Hematopoietic multipotent progenitor cell (in vitro differentiated cells): ENCODE data around the gene CSK. TPM values are rescaled to one million over a fixed set of nuclear protein-coding genes. Genes with fewer than 3 reads are reported as not detected.

Experiments
- DNase-seq, 3 donors: peaks; one replicate each; pipeline ENCODE4 v3.0.0-alpha.2; 2011 to 2015; ENCODE audit warnings: low read depth in 2 of 3, low spot score in 2 of 3
- total RNA-seq: library from RNA; depleted of rRNA; stranded (reverse); fragments of >200 nt; gene quantifications from one replicate; pipeline ENCODE4 v1.2.3, GENCODE V29; 2012

CSK gene
- 118 TPM for total RNA-seq

DNA sequence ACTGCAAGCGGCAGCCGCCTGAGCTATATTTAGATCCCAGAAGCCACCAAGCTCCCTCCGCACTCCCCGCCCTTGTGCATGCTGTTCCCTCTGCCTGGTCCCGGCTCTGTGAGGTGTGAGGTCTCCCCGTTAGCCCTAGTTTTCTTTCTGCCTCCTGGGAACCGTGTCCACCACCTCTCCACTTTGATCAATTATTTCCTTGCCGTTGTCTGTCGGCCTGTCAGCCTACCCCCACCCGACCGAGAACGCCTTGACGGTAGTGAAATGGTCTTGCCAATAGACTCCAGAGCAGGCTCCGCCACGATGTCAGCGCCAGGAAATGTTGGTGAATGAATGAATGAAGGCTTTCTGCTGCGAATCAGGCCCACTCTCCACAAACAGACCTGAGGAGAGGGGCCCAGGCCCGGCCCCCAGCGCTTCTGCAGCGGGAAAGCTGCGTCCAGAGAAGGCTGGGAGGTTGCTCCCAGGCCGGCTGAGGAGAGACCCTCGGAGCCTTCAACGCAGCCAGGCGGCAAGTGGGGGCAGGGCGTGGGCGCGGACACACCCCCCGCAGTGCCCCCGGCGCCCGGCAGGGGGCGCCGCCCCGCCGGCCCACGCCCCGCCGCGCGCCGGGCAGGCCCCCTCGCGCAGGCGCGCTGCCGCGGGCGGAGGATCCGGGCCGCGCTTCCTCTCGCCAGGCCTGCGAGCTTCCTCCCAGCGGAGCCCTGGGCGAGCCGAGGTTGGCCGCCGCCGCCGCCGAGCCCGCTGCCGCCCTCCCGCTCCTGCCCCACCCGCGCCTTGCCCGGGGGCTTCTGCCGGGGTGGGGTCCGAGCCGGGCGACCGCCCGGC, at the start of gene CSK:
TSS of gene CSK (plus strand) at position 650 of the 828 bp plus-strand sequence. CDS start 16,218 bp downstream, outside the sequence.
- peak in 2 of 3 donors; percentile 79 to 86 for DNase-seq

DNA sequence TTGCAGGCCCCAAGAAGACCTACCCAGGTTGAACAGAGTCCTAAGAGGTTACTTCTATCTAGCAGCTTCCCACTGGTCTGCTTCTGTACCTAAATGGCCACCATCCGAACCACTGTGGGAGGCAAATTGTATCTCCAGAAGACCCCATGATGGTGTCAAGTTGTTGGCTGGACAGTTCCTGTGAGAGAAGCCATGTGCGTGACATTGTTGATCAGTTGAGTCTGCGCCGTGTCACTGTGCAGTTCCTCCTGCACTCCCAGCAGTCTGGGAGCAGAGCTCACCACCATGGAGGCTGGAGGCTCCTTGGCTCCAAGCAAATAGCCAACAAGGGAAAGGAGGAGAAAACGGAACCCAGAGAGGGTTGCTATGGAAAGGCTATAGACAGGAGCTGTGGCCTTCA, 49.0 kb upstream of the CSK start:
- DNase-seq = no peak

DNA sequence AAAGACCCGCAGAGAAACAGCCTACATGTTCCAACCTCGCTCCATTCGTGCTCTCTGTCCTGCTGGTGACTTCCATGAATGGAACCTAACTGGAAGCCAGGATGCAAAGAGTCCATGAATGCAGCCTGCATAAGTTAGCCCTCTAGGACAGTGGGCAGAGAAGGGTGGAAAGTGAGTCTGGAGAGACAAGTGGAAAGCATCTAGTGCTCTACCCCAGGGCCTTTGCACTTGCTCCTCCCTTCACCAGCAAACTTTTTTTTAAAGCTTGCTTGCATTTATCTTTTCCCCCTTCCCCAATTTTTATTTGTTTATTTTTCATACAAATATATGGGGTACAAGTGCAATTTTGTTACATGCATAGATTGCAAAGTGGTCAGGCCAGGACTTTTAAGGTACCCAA, 48.6 kb upstream of the CSK start:
- DNase-seq = no peak

DNA sequence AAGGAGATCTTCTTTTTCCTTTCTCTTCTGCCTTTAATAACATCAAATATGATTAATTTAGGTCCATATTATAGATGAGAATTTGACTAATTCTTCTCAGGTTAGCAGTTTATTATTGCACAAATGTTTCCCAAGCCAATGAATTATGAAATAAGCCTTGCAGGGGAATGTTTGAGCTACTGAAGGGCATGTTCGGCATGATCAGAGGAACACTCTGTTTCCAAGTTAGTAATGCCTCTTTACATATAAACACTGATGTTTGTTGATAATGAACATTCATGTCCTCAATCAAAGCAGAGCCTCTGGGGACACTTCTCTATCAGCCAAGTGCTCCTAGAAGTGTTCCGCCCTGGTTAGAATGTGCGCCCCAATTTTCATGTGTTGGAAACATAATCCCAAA, 46.6 kb upstream of the CSK start:
- DNase-seq = no peak

DNA sequence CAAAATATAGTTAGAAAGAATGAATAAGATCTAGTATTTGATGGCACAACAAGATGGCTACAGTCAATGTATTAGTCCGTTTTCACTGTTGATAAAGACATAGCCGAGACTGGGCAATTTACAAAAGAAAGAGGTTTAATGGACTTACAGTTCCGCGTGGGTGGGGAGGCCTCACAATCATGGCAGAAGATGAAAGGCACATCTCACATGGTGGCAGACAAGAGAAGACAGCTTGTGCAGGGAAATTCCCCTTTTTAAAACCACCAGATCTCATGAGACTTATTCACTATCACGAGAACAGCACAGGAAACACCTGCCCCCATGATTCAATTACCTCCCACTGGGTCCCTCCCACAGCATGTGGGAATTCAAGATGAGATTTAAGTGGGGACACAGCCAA, 43.6 kb upstream of the CSK start:
- peak in 1 of 3 donors; percentile 27 for DNase-seq

DNA sequence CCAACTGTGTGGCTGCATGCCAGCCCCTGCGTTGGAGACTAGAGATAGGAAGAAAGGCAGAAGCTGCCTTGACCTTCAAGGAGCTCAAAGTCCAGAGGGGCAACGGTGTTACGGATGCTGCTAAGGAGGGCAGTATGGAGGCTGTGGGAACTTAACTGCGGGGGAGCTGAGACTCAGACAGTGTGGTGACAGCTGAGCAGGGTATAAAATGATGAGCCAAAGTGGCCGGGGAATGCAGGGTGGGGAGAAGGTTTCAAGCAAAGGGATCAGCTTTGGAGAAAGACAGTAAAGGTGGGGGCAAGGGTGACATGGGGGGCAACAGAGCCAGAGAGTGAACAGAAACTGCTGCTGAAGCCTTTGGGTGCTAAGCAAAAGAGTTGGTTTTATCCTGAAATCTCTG, 39.5 kb upstream of the CSK start:
- DNase-seq = no peak

DNA sequence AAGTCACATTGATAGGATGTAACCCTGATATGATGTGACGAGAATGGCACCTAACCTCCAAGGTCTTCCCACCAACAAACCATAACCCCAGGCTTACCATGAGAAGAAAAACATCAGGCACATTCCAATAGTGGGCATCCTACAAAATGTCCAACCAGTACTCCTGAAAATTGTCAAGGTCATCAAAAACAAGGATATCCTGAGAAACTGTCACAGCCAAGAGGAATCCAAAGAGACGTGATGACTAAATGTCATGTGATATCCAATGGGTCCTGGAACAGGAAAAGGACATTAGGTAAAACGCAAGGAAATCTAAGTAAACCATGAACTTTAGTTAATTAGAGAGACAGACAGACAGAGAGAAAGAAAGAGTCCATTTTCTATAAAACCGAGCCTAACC, 35.5 kb upstream of the CSK start:
- DNase-seq = no peak

DNA sequence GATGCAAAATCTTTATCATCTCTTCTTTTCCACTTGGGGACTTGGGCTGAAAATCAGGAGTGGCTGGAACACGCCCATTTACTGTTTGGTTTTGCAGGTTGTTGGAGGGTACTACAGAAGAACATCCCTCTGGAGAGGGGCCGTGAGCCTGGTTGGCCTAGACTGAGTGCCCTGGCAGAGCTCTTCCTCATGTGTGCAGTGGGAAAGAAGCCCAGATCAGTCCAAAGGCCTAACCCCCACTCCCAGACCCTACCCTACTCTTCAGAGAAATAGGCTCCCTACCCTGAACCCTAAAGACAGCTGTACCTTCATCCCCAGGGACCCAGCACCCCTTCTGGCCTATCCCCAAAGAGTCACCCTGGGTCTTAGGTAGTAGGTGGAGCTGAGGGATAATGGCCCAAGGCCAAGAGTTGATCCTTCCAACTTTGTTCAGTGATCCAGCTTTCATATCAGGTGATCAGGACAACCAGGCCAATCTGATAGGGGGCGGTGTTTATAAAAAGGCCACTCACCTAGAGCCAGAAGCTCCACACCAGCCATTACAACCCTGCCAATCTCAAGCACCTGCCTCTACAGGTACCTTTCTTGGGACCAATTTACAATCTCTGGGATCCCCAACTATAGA, 33.4 kb upstream of the CSK start, which contains the start of gene CYP1A2:
TSS of gene CYP1A2 (plus strand) at position 524 of the 625 bp plus-strand sequence. CDS start 894 bp downstream, outside the sequence.
- no peak for DNase-seq

DNA sequence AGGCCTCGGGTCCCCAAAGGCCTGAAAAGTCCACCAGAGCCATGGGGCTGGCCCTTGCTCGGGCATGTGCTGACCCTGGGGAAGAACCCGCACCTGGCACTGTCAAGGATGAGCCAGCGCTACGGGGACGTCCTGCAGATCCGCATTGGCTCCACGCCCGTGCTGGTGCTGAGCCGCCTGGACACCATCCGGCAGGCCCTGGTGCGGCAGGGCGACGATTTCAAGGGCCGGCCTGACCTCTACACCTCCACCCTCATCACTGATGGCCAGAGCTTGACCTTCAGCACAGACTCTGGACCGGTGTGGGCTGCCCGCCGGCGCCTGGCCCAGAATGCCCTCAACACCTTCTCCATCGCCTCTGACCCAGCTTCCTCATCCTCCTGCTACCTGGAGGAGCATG, 32.0 kb upstream of the CSK start:
- no peak for DNase-seq

DNA sequence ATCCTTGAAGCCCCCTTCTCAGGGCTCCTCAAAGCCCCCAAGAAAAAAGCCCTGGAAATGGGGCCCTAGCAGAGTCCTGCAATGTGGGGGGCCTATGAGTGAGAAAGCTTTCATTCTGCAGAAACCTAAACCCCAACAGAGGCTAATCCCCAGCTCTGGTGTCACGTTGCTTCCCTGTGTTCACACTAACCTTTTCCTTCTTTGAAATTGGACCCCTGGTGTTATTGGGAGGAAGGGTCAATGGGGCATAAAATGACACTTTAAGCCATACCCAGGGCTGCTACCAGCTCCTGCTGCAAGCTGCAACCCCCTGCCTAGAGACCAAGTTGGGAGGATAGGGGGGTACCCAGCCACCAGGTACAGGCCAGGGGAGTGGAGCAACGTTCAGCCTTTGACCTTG, 31.1 kb upstream of the CSK start:
- no peak for DNase-seq

DNA sequence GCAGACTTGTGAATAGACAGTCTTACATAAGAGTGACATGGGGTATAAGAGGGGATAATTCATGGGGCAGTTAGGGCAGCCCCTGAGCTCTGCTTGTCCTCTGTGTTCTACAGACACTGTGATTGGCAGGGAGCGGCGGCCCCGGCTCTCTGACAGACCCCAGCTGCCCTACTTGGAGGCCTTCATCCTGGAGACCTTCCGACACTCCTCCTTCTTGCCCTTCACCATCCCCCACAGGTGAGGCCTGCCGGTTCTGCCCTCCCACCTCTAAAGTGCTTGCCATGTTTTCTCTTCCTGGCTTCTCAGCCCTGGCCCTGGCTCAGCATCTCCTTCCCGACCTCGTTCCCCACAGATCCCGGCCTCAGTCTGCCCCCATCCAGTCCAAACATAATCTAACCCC, 29.9 kb upstream of the CSK start:
- DNase-seq = no peak

DNA sequence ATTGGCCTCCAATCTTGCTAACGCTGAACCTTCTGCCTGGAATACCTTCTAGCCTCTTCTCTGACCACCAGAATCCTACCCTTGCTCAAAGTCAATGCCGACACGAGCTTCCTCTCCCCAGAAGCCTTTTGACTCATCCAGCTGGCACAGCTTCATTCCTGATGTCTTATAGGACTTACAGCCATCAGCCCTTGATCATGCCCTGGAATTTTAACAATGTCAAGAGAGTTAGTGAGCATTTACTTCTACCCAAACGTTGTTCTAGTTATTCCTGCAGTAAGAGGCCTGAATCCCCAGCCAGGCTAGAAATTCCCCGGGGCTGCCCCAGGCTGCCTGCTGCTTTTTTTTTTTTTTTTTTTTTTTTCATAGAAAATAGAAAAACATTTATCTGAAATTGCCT, 29.3 kb upstream of the CSK start:
- no peak for DNase-seq

DNA sequence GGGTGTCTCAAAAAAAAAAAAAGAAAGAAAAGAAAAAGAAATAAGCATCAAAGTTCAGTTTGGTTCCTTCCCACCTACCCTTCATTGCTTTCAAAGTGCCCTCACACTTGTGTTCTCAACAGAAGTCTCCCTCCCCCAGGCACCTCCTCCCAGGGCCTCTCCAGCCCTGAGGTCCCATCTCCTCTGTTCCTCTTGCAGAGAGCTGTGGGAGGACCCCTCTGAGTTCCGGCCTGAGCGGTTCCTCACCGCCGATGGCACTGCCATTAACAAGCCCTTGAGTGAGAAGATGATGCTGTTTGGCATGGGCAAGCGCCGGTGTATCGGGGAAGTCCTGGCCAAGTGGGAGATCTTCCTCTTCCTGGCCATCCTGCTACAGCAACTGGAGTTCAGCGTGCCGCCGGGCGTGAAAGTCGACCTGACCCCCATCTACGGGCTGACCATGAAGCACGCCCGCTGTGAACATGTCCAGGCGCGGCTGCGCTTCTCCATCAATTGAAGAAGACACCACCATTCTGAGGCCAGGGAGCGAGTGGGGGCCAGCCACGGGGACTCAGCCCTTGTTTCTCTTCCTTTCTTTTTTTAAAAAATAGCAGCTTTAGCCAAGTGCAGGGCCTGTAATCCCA, 27.2 kb upstream of the CSK start:
- DNase-seq = no peak

DNA sequence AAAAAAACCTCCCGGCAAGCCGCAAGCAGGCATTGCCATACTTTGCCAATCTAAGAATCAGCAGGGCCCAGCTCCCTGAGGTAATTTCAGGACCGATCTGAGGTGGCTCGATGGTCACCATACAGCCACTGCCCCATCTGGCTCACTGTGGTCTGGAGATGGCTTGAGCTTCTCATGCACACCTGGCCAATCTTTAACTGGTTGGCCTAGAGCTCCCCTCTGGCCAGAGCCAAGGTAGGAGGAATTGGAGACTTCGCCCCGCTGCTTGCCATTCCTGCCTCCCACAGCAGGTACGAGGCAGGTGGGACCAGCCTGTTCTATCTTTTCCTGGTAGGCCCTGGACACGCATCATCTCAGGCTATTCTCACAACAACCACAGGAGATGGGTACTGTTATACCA, 23.1 kb upstream of the CSK start:
- no peak for DNase-seq

DNA sequence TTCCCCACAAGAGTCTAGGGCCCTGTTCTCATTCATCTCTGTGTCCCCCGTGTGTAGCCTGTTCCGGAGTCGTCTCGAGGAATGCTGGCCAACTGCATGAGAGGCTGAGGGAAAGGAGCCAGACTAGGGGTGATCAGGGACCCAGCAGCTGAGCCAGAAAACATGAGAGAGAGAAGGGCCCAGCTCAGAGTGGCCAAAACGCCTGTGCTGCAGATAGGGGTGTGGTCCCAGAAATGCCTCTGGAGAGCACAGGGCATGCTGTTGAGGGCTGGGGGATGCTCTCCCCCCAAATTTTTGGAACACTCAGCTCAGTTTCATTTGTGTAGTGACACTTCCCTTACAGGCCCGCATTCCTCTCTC, 19.1 kb upstream of the CSK start:
- no peak for DNase-seq

DNA sequence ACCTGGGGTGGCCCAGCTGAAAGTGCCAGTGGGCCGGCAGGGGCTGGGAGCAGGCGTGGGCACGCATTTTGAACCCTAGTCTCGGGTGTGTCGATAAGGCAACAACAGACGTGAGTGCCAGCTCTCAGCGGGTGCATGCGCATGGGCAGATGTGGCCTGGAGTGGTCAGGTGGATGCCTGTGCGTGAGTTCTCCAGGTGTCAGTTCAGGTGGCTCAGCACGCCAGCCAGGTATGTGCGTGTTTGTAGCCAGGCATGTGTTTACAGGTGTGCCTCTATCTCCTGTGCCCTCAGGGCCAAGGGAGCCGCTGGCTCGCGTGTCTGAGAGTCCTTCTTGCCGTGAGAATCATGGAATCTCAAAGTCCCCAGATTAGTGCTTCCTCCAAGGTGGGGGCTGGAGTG, 18.5 kb upstream of the CSK start:
- DNase-seq = no peak

DNA sequence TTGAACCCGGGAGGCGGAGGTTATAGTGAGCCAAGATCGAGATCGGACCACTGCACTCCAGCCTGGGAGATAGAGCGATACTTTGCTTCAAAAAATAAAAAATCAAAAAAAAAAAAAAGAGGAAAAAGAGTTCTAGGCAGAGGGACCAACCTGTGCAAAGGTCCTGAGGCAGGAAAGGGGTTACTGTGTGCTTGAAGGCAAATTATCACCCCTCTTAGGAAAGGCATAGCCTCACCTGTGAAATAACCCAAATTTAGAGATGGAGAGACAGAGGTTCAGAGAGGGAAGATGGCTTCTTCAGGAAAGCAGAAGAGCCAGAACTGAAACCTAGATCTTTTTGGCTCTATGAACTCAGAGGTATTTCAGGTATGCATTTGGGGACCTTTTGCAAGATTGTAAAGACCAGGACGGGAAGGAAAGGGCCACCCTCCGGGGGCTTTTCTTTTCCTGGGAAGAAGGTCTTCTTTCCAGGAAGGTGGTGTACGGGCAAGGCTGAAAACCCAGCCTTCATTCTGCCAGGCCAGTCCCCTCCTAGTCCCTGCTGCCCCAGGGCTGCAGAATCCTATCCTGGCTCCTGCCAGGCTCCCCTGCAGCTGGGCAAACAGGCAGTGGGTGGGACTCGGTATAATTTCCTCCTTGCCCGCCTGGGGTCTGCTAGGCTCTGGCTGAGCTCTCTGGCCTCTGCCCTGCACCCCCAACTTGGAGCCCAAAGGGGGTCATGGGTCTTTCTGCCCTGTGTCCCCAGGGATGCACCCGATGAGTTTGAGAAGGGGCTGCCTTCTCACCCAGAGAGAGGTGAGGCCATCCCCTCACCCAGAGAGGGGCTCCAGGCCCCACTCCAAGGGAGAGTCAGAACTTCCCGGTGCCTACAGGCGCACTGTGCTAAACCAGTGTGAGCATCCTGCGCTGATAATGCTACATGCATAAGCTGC, 14.4 kb upstream of the CSK start:
- no peak for DNase-seq

DNA sequence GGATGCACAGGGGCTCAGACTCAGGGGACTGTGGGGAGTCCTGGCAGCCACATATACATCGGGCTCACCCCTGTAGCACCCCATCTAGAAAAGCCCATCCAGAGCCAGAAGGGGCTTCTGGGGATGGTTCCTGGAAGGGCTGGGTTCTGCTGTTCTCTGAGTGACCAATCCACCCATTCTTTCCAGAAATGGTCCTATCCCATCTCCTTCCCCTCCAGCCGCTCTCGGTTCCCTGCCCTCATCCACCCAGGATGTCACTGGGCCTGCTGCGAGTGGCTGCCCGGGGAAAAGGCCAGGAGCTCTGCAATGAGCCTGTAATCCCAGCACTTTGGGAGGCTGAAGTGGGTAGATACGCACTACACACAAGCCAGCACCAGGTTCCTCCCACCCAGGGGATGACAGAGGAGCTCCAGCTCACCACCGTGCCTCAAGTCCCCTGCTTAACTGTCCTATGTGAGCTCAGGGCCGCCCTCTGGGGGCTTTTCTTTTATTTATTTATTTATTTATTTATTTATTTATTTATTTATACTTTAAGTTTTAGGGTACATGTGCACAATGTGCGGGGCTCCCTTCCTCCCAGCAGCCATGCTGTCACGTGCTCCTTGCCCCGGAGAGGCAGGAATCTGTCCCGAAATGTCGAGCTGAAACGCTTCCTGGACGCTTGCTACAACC, 13.6 kb upstream of the CSK start:
- DNase-seq = peak in 1 of 3 donors; percentile 34

DNA sequence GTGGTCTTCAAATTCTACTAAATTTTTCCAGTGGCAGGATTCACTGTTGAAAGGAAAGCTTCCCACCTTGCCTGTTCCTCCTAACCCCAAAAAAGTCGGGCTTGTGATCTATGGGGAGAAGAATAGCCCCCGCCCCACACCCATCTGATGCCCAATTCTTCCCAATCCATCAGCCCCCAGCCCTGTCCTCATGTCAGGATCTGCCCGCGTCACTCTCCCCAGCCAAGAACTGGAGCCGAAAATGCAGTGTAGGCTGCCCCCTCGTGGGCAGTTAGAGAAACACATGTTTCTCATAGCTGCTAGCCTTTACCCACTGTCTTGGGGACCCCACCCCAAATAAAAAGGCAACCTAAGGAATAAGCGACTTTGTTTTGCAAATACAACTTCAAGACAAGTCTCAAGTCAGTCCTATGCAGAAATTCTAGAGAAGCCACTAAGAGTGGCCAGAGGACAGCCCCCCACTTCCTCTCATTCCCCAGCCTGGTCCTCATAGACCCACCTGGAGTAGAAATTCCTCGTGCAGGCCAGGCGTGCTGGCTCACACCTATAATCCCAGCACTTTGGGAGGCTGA, 13.0 kb upstream of the CSK start:
- peak in 1 of 3 donors; percentile 66 for DNase-seq

DNA sequence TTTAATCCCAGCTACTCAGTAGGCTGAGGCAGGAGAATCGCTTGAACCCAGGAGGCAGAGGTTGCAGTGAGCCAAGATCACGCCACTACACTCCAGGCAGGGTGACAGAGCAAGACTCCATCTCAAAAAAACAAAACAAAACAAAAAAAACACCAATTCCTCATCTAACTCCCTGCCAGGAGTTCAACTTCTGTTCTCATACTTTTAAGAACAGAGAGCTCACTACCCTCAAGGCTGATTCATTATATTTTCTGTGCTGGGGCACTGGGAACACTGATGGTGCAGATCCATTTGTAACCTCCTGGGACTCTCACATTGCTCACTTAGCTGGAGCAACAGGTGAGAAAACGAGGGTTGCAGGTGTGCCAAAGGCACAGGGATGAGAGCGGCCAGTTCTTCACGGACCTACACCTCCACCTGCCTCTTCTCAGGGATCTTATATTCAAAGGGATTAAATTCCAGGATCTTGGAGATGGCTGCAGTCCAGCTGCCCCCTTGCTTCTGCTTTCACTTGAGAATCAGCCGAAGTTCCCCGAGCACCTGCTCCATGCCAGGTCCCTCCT, 12.3 kb upstream of the CSK start:
- no peak for DNase-seq
